Fibroblast of lung (primary cell): ENCODE measurements around the gene KLHL29.

Experiments
- CTCF ChIP-seq, 2 donors: IDR thresholded peaks in 1 of 2; conservative IDR thresholded peaks in 1 of 2; 1 replicate in 1 of 2; 2 replicates in 1 of 2; pipeline ENCODE4 v1.5.1; 2011 to 2012; ENCODE audit warnings: low read length in 2 of 2, control low read depth in 1 of 2, inconsistent platforms in 1 of 2, low read depth in 1 of 2, mild to moderate bottlenecking in 1 of 2
- EZH2 ChIP-seq: IDR thresholded peaks from 2 replicates; pipeline ENCODE4 v1.5.1; 2012; ENCODE audit warnings: low read length, control low read depth, mild to moderate bottlenecking; ENCODE audit errors: missing control alignments

- TF ChIP-seq CTCF (conservative IDR thresholded peaks at IDR 0.05 in 1 of 2, IDR thresholded peaks at IDR 0.05 in 1 of 2; ENCODE audit: low read depth in 1 of 2, low read length in 2 of 2), result no peak
- TF ChIP-seq EZH2, result no peak
Observed at GRCh38 chr2:23753291-23754010, 368.5 kb downstream of the KLHL29 start.
